AG09319 (cell line): ENCODE results near the gene PRODH2.

Source experiments
- DNase-seq: peaks from one replicate; pipeline ENCODE4 v3.0.0-alpha.2; 2010; ENCODE audit warnings: low read depth; ENCODE audit errors: extremely low read depth
- TF ChIP-seq, protein P1 (sequence below): IDR thresholded peaks from 2 replicates; pipeline ENCODE4 v1.5.1; 2011; ENCODE audit warnings: low read depth, mild to moderate bottlenecking, inconsistent platforms, low read length, moderate library complexity

The PRODH2 gene

DNA sequence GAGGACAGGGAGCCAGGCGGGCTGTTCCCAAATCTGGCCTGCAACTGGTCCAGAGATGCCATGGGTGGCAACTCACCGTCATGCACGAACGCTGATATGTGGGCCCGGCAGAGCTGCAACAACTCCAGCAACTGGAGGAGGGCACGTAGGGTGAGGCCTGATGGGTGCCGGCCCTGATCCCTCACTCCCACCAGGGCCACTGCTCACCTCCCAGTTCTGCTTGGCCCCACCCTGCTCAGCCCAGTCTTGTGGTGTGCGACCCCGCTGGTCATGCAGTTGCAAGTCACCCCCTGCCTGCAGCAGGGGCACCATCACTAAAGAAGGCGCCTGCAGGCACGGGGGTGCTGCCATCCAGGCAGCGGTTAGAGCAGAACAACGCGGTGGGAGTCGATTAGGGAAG, 20.3 kb downstream of the PRODH2 start:
- TF ChIP-seq, protein P1, sequence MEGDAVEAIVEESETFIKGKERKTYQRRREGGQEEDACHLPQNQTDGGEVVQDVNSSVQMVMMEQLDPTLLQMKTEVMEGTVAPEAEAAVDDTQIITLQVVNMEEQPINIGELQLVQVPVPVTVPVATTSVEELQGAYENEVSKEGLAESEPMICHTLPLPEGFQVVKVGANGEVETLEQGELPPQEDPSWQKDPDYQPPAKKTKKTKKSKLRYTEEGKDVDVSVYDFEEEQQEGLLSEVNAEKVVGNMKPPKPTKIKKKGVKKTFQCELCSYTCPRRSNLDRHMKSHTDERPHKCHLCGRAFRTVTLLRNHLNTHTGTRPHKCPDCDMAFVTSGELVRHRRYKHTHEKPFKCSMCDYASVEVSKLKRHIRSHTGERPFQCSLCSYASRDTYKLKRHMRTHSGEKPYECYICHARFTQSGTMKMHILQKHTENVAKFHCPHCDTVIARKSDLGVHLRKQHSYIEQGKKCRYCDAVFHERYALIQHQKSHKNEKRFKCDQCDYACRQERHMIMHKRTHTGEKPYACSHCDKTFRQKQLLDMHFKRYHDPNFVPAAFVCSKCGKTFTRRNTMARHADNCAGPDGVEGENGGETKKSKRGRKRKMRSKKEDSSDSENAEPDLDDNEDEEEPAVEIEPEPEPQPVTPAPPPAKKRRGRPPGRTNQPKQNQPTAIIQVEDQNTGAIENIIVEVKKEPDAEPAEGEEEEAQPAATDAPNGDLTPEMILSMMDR = no peak
- no peak for DNase-seq

DNA sequence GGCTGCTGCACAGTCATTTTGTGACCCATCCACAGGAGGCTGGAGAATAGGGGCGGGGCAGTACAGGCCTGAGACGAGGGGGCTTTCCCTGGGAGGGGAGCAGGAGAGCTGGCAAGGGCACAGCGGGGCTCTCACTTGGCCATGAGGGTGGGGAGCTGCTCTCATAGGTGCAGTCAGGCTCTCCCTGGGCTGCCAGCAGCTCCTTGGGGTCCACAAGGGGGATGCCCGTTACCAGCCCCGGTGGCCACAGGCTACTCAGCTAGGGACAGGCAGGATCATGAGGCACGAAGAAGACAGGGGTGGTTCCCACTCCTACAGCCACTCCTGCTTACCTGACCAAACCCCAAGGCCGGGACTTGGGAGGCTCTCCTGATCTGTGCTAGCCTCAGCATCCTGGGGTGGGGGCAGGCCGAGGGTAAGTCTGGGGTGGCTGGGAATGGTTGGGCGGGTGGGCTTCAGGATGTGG, 20.8 kb downstream of the PRODH2 start:
- TF ChIP-seq, protein P1 = no peak
- no peak for DNase-seq

DNA sequence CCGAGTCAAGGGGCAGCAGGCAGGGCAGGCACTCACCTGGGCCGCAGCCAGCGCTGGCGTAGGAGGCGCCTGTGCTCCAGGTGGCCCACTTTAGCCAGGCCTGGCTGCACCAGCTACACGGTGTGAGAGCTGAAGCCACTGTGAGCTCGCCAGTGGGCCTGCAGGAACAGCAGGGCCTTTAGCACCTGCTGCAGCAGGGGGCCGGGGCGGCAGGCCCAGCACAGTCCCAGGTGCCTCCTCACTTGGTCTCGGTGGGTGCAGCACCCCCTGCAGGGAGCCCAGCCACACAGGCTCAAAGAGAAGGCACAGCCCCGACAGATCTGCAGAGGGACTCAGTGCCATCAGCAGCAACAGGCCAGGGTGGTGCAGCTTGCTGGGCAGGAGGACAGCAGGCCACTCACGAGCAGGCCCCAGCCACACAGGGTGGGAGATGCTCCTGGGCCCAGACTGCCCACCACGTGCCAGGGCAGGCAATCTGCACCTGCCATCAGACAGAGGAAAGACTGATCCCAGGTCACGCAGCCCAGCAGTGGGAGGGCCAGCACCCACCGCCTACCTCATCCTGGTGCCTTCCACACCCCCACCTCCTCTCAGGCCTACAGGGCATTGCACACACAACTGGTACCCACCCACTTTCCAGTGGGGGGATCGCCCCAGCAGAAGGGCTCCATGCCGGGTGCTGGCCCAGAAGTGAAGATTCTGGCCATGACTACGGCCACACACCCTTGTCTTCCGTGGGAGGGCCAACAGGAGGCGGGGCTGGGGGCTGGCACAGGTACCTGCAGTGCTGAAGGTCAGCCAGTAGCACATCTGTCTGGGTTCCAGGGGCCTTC, 21.4 kb downstream of the PRODH2 start:
- TF ChIP-seq, protein P1 = no peak
- no peak for DNase-seq

DNA sequence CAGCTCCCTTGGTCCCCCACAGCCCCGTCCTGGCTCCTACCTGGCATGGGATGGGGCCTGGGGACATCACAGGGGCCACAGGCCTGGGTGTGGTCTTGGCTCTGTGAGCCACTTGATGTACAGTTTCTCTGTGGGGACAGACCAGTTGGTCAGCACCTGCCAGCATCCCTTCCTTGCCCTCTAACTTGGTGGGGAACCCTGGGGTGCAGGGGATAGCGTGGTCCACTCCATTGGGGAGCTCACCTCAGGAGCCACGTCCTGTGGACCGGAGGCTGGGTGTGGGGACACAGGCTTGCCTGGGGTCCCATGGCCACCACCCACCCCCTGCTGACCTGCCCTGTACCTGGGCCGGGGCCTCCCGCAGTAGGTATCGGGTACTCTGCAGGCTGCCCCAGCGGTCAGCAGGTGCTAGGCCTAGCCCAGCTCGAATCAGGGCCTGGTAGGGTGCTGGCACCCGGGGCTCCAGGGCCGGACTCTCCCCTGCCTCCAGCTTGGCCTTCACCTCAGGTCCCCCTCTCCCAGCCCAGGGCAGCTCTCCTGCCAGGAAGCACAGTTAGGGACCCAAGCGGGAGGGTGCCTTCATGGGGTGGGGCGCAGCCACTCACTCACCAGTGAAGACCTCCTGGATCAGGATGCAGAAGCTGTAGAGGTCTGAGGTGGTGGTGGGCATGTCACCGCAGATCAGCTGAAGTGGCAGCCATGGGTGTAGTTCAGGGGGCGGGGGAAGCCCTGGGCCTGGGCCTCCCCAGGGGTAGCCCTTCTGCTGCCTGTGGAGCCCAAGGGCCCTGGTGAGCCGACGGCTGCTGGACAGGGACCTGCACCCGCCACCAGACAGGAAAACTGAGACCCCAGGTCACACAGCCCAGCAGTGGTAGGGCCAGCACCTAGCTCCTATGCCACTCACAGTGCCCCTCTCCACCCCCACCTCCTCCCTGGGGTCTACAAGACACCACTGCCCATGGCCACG, 22.4 kb downstream of the PRODH2 start:
- TF ChIP-seq, protein P1 = no peak

DNA sequence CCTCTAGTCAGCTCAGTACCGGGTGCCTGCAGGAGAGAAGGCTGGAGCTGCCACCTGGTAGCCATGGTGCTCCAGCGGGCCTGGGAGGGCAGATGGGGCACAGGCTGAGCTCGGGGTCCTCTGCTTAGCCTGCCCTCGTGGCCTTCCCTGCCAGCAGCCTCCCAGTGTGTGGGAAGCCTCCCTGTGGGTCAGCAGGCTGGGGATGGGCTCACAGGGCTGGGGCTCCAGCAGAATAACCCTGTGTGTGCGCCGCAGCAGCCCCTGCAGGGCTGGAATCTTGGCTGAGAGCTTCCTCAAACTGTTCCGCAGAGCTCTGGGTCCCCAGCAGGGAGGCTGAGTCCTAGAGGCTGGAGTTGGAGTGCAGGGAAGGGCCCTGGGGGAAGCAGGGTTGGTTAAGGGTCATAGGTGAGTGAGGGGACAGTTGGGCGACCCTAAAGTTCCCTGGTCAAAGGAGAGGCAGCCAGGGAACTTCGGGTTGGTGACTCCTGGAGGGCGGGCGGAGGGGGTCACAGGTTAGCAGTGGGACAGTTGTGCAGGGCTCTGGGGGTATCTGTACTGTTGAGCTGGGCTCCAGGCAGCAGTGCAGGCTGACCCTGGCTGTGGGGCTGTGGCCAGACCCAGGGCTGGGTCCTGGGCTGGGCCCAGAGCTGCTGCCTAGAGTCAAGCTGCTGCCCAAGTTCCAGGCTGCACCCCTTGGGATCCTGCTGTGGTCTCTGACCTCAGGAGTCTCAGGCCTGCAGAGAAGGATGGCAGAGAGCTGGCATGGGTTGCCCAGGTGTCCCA, 23.3 kb downstream of the PRODH2 start:
- TF ChIP-seq, protein P1 = no peak
- DNase-seq = no peak

More for the DNA sequence above, 22.4 kb downstream of the PRODH2 start:
- no peak for DNase-seq

DNA sequence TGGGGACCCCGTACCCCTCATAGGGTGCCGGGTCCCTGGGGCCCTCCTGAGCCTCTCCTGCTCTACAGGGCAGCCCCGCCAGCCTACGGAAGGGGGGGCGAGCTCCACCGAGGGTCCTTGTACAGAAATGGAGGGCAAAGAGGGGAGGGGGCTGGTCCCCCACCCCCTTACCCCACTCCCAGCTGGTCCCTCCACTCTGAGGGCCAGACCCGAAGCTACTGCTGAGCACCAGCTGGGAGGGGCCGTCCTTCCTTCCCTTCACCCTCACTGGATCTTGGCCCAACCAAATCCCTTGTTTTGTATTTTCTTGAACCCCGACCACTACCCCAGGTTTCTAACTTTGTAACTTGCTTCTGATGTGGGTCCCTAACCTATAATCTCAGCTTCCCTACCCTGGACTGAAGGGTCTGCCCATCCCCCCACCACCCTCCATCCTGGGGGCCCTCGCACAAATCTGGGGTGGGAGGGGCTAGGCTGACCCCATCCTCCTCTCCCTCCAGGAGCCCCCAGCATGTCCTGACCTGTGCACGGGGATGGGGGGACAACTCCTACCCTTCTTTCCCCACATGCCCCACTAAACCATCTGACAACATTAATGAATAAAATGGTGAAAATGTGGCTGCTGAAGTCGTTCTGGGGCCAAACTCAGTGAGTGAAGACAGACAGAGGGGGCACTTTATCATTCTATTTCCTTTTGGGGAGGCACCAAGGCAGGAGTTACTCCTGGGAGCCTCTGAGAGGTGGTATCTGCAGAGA, 24.3 kb downstream of the PRODH2 start:
- TF ChIP-seq, protein P1 = no peak
- no peak for DNase-seq
